ENCODE results near the gene GOLT1A.

GOLT1A gene

GRCh38 chr1:204205486-204205885 is 8.3 kb downstream of the GOLT1A start:
- Histone ChIP-seq H3K27me3 (ENCODE audit: insufficient read depth, low read length, poor library complexity) (peaks cover 13% of the 10 kb centered on the region), H3K9ac (ENCODE audit: low read depth, low read length) (no peak overlapping the region), H3K27ac (ENCODE audit: low read length) (no peak overlapping the region), H3K4me1 (ENCODE audit: insufficient read depth, low read length) (no peaks in the 10 kb centered on the region), H2AFZ (ENCODE audit: low read depth, low read length) (no peak overlapping the region), H4K20me1 (ENCODE audit: insufficient read depth, low read length) (no peaks in the 10 kb centered on the region; the same call in 1 of the 2 replicates), H3K36me3 (ENCODE audit: insufficient read depth, low read length) (no peaks in the 10 kb centered on the region), H3K79me2 (ENCODE audit: insufficient read depth, low read length) (no peaks in the 10 kb centered on the region), H3K4me3 (ENCODE audit: low read depth in 1 of 2, low read length in 2 of 2) (no peak overlapping the region), H3K4me2 (ENCODE audit: insufficient read depth, low read length) (no peak overlapping the region), H3K9me3 (ENCODE audit: insufficient read depth, low read length, severe bottlenecking) (no peaks in the 10 kb centered on the region)
- no peak for TF ChIP-seq CTCF (IDR thresholded peaks at IDR 0.05; ENCODE audit: borderline replicate concordance, extremely low read depth, low read length, poor library complexity, severe bottlenecking)
- no peak for TF ChIP-seq EZH2 (IDR thresholded peaks at IDR 0.05; ENCODE audit: borderline replicate concordance, low read depth, low read length, severe bottlenecking)
- DNase-seq: no peak
- no peak for ATAC-seq (ENCODE audit: insufficient read depth, low read depth)

- H3K4me3 ChIP-seq (ENCODE audit: low read depth in 1 of 2, low read length in 2 of 2): no peak overlapping the region
- H3K4me1 ChIP-seq (ENCODE audit: insufficient read depth, low read length): no peaks in the 10 kb centered on the region
- H3K79me2 ChIP-seq (ENCODE audit: insufficient read depth, low read length): no peaks in the 10 kb centered on the region
- TF ChIP-seq CTCF (IDR thresholded peaks at IDR 0.05; ENCODE audit: borderline replicate concordance, extremely low read depth, low read length, poor library complexity, severe bottlenecking) (no peak), EZH2 (IDR thresholded peaks at IDR 0.05; ENCODE audit: borderline replicate concordance, low read depth, low read length, severe bottlenecking) (no peak)
- no peaks in the 10 kb centered on the region for H3K36me3 ChIP-seq (ENCODE audit: insufficient read depth, low read length)
- no peaks in the 10 kb centered on the region; the same call in 1 of the 2 replicates for H4K20me1 ChIP-seq (ENCODE audit: insufficient read depth, low read length)
- DNase-seq: no peak
- H3K9me3 ChIP-seq (ENCODE audit: insufficient read depth, low read length, severe bottlenecking): no peaks in the 10 kb centered on the region
- H3K27me3 ChIP-seq (ENCODE audit: insufficient read depth, low read length, poor library complexity): peaks cover 13% of the 10 kb centered on the region
- ATAC-seq (ENCODE audit: insufficient read depth, low read depth): no peak
- no peak overlapping the region for H2AFZ ChIP-seq (ENCODE audit: low read depth, low read length)
- no peak overlapping the region for H3K27ac ChIP-seq (ENCODE audit: low read length)
- H3K4me2 ChIP-seq (ENCODE audit: insufficient read depth, low read length): no peak overlapping the region
- H3K9ac ChIP-seq (ENCODE audit: low read depth, low read length): no peak overlapping the region
These were observed 8.8 kb downstream of the GOLT1A start for GRCh38 chr1:204204944-204205343.

- ATAC-seq (ENCODE audit: insufficient read depth, low read depth) (no peak), DNase-seq (no peak)
- no peak overlapping the region for H3K4me2 ChIP-seq (ENCODE audit: insufficient read depth, low read length)
- H3K36me3 ChIP-seq (ENCODE audit: insufficient read depth, low read length): no peaks in the 10 kb centered on the region
- no peak overlapping the region for H3K4me3 ChIP-seq (ENCODE audit: low read depth in 1 of 2, low read length in 2 of 2)
- no peaks in the 10 kb centered on the region for H3K9me3 ChIP-seq (ENCODE audit: insufficient read depth, low read length, severe bottlenecking)
- TF ChIP-seq CTCF (IDR thresholded peaks at IDR 0.05; ENCODE audit: borderline replicate concordance, extremely low read depth, low read length, poor library complexity, severe bottlenecking) (no peak), EZH2 (IDR thresholded peaks at IDR 0.05; ENCODE audit: borderline replicate concordance, low read depth, low read length, severe bottlenecking) (no peak)
- H4K20me1 ChIP-seq (ENCODE audit: insufficient read depth, low read length): no peaks in the 10 kb centered on the region; the same call in 1 of the 2 replicates
- no peaks in the 10 kb centered on the region for H3K4me1 ChIP-seq (ENCODE audit: insufficient read depth, low read length)
- H3K27ac ChIP-seq (ENCODE audit: low read length): no peak overlapping the region
- H3K79me2 ChIP-seq (ENCODE audit: insufficient read depth, low read length): no peaks in the 10 kb centered on the region
- peaks cover 16% of the 10 kb centered on the region for H3K27me3 ChIP-seq (ENCODE audit: insufficient read depth, low read length, poor library complexity)
- no peak overlapping the region for H2AFZ ChIP-seq (ENCODE audit: low read depth, low read length)
- no peak overlapping the region for H3K9ac ChIP-seq (ENCODE audit: low read depth, low read length)
These were observed 10.5 kb downstream of the GOLT1A start for GRCh38 chr1:204203206-204203767.
